ENCODE results near the gene PCSK1.
"Not testable (repeated sequence)": the region's sequence is repeated elsewhere in the genome, so short reads cannot be mapped to it uniquely, and the experiment has no call there.

Gene PCSK1

DNA sequence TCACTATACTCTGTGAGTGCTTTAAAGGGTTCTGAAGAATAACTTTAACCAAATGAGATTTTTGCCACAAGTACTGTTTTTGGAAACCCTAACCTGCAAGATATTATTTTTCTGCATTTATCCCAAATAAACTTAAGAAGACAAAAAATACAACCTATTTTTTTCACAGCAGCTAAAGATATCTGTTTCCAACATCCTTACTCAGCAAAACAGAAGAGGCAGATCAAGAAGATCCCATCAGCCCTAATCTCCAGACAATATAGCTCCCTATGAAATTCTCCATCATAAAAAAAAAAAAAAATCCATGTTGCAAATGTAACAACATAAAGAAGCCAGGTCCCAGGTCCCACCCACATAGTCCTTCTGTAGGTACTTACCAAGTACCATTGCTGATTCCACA lies 7.6 kb downstream of the PCSK1 start:
- DNase-seq = no peak

DNA sequence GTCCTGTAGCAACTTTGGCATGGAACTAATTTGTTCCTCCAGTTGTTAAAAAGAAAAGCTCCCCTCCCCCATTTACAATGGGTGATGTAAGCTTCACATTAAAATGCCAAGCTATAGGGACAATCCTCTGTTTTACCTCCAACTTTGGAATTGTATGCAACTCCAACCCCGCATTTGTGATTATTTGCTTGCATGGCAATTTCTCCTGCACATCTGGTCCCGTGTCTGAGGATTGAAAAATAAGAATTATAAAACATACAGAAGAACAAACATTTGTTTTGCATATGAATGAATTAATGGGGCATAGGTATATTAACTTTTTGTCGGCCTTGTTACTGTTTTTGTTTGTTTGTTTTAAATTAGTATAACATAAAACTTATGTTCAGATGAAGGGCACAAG lies 17.2 kb downstream of the PCSK1 start:
- no peak for DNase-seq

DNA sequence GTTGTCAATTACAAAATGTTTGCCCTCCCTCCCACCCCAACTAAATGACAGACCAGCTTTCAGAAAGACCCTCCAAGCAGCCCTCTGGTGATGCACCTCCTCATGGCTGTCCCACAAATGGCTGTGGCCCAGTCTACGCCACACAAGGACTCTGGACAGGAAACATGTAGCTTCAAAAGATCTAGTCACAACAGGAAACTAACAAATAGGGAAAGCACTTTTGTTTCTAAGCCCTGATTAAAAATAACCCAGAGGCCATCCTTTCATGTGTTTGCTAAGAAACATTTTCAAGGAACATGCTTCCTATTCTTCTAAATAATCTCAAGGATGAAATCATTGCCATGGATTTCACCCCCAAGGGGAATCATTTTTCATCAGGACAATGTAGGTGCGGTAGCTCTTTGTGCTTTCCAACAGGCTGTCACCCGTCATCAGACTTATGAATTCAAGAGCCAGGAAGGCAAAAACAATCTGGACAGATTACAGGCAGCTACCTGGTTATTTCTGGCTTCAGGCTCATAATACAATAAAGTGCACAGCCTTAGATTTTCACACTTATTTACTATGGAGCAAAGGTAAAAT lies 20.1 kb downstream of the PCSK1 start:
- no peak for DNase-seq

- DNase-seq = no peak
Measured at GRCh38 chr5:96410013-96410412, 23.0 kb downstream of the PCSK1 start.

GRCh38 chr5:96408841-96409538 lies 24.1 kb downstream of the PCSK1 start:
- no peak for DNase-seq

DNA sequence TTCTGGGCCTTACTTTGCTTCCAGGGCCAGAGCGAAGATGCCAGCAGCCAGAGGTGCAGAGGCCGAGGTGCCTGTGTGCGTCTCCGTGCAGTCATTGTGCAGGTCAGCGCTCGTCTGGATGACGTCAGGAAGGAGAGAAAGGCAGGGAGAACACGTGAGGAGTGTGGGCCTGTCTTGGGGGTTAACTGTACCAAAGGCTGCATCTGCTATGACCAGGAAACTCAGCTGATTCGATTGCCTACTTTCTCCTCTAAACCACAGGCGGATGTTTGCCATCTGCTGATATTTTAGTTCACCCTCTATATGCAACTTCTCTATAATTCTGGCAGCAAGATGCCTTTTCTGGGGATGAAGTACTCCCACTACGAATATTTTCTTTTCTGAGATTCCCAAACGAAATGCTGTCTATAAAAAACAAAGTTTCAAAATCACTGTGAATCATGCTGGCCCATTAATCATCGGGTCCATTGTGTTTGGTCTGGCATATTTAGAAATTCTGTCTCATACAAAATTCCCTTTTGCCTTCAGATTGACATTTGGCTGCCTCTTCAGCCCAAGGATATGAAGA lies 24.8 kb downstream of the PCSK1 start:
- no peak for DNase-seq

DNA sequence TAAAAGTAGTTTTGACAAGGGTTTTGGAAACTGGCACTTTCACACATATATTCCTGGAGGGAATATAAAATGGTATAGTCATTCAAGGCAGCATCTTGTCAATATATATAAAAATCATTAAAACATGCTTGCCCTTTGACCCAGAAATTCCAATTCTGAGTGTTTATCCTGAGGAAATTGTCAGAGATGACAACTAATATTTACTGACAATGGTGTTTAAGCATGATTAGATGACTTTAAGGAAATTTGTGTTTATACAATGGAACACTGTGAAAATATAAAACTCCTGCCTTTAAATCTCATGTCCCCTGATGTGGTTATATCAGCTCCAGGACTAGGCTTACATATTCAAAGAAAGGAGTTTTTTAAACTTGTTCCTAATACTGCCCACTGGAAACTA lies 25.6 kb downstream of the PCSK1 start:
- no peak for DNase-seq

DNA sequence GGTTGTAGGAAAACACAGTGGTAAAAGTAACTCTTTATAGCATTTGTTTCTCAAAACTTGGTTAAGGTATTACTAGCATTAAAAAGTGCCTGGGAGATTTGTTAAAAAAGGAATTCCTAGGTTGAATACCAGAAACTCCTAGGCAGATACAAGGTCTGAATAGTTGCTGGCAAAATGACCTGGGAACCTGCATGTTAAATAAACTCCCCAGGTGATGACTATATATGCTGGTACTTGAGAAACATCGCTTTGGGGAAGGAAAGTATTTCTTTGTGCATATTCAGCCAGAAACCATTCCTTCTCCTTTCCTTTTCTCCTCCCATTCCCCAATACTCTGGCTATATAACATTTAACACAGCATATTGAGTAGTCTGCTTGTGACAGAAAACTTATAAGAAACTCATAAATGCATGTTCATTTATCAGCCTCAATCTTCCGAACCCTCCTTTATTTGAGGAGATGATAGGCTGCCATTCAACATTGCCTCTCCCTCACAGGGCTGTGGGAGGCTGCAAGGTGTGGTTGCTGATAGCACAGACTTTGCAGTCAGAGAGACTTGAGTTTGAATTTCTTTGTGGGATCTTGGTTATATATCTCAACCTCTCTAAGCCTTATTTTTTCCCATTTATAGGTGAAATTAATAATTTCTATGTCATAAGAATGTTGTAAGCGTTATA lies 28.7 kb downstream of the PCSK1 start:
- DNase-seq = no peak

DNA sequence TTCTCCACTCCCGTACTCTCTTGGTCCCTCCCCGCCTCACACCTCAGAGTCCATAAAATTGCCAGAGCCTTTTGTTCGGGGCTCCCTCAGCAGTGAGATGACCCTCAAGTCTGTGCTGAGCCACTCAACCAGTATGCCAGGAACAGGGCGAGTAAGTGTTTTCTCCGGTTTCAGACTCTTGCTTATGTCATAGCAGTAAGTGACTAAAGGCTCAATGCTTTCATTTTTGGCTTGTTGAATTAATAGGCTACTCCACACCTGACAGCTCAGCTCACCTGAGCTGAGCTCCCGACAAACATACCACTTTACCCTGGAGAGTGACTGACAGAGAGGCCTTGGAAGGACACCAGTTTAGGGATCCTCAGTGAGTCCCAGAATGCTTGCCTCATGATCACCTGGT lies 30.5 kb downstream of the PCSK1 start:
- DNase-seq = no peak

GRCh38 chr5:96396878-96397277 lies 36.2 kb downstream of the PCSK1 start:
- DNase-seq = no peak

DNA sequence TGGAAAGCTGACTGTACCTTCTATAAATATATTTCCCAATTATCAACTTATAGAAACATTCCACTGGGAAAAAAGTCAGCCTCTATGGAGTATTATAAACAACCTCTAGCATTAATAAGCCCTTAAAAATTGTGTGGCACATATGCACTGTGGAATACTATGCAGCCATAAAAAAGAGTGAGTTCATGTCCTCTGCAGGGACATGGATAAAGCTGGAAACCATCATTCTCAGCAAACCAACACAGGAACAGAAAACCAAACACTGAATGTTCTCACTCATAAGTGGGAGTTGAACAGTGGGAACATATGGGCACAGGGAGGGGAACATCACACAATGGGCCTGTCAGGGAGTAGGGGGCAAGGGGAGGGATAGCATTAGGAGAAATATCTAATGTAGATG lies 37.8 kb downstream of the PCSK1 start:
- not testable (repeated sequence) for DNase-seq

DNA sequence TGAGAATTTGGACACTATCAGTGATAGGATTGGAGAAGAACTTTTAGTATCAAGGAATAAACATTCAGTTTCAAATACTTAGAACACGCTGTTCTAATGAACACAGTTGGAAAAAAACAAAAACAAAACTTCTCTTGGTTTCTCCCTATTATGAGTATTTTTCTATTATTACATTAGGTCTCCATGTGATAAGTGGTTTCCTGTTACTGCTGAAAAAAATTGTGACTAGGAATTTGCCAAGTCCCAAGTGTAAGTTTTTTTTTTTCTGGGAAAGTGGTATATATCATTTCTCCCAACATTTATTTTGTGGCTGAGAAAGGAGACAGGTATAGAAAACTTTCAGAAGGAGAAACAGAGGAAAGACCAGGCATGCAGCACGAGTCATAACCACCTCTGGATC lies 41.1 kb downstream of the PCSK1 start:
- no peak for DNase-seq

GRCh38 chr5:96388176-96388575 lies 44.9 kb downstream of the PCSK1 start:
- DNase-seq = no peak

GRCh38 chr5:96387616-96388015 lies 45.4 kb downstream of the PCSK1 start:
- no peak for DNase-seq

- no peak for DNase-seq
Measured at GRCh38 chr5:96385538-96385937, 47.5 kb downstream of the PCSK1 start.

- DNase-seq = no peak
Measured at GRCh38 chr5:96384353-96384752, 48.7 kb downstream of the PCSK1 start.

GRCh38 chr5:96381526-96381925 lies 51.5 kb downstream of the PCSK1 start:
- DNase-seq = peak; percentile 41

GRCh38 chr5:96379896-96380295 lies 53.2 kb downstream of the PCSK1 start:
- no peak for DNase-seq

GRCh38 chr5:96377597-96377996 lies 55.5 kb downstream of the PCSK1 start:
- no peak for DNase-seq

DNA sequence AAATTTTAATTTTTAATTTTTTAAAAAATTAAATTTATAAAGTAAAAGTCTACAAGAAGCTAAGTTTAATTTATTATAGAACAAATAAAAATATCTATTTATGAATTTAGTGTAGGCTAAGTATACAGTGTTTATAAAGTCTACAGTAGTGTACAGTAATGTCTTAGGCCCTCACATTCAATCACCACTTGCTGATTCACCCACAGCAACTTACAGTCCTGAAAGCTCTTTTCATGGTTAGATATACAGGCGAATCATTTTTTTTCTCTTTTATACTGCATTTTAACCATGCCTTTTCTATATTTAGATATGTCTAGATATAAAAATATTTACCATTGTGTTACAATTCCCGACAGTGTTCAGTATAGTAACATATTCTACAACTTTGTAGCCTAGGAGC lies 55.9 kb downstream of the PCSK1 start:
- no peak for DNase-seq

GRCh38 chr5:96374653-96375052 lies 58.4 kb downstream of the PCSK1 start:
- no peak for DNase-seq

- no peak for DNase-seq
Measured at GRCh38 chr5:96373381-96373733, 59.7 kb downstream of the PCSK1 start.

DNA sequence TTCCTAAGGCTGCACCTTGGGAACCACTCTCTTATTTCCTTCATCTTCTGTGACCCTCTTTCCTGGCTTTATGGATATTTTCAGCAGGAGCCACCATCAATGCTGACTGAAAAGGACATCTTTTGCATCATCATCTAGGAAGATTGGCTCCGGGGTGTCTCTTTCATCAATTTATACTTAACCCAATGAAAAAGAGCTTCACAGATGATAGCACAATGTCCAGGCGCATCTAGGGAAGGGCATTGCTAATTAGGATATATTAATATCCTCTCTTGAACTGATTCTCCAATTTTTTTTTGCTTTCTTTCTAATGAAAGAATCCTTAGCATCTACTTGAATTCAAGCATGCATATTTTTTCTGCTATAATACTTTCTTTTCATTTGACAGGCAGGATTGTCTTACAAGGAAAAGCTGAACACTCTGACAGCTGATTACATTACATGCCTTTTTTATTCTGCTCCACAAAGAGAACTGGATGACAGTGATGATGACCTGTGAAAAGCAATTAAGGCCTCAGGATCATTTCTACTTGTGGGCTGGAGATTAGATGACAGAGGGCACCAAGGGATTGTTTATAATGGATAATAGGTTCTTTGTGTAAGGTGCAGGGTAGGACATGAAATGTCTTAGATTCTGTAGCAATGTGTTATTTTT lies 60.2 kb downstream of the PCSK1 start:
- DNase-seq = no peak

DNA sequence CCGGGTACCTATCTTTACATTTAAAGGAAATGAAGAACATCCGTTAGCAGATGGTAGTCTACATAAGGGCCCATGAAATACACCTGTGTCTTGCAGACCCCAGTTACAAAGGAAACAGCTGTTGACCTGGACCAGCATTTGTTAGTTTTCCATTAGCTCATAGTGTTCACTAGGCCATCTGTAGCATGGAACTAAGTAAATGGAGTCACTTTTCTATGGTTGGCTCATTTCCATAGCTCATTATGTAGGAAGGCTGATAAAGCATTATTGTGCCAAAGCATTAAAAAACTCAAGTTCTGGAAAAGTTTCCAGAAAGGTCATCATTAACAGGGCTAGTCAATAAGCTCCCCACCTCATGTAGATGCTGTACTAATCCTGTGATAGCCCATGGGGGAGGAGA lies 62.1 kb downstream of the PCSK1 start:
- DNase-seq = peak; percentile 77
